HepG2 (cell line): ENCODE data around the gene MBLAC1. TPM values are rescaled to one million over a fixed set of nuclear protein-coding genes. Genes with fewer than 3 reads are reported as not detected.

Experiments
- CBX1 ChIP-seq: IDR thresholded peaks from one replicate; pipeline ENCODE4 v1.6.1; 2016; ENCODE audit warnings: antibody characterized with exemption, low read depth
- CBX2 ChIP-seq, 2 experiments: fragments of 200-600 bp in 1 of 2; sonication (generic); formaldehyde crosslinking in 1 of 2; IDR thresholded peaks; 2 replicates each; pipeline versions ENCODE4 v1.7.0 to v1.8.1; 2018 to 2022; ENCODE audit warnings: low read depth in 2 of 2, low read length in 1 of 2, mild to moderate bottlenecking in 1 of 2, missing genetic modification reagents in 1 of 2
- DMTF1 ChIP-seq: sonication (generic); formaldehyde crosslinking; IDR thresholded peaks from 2 replicates; pipeline ENCODE4 v1.4.0; 2020; ENCODE audit warnings: mild to moderate bottlenecking, missing genetic modification reagents
- DNMT1 ChIP-seq: sonication (generic); formaldehyde crosslinking; IDR thresholded peaks from 2 replicates; pipeline ENCODE4 v1.5.1; 2020; ENCODE audit warnings: mild to moderate bottlenecking, missing genetic modification reagents
- DNMT3B ChIP-seq: conservative IDR thresholded peaks from 2 replicates; pipeline ENCODE4 v1.6.1; 2016; ENCODE audit warnings: missing biosample characterization, control low read depth
- HMG20B ChIP-seq: conservative IDR thresholded peaks from 2 replicates; pipeline ENCODE4 v1.6.1; 2016; ENCODE audit warnings: missing genetic modification reagents, missing compliant biosample characterization
- MBD4 ChIP-seq: IDR thresholded peaks from 2 replicates; pipeline ENCODE4 v1.6.1; 2012; ENCODE audit warnings: low read length, inconsistent platforms, borderline replicate concordance
- NBN ChIP-seq: fragments of 450-650 bp; conservative IDR thresholded peaks from 2 replicates; pipeline ENCODE4 v1.6.1; 2017
- RBAK ChIP-seq: sonication (generic); formaldehyde crosslinking; IDR thresholded peaks from 2 replicates; pipeline ENCODE4 v1.5.1; 2020; ENCODE audit warnings: mild to moderate bottlenecking, missing genetic modification reagents
- RCOR2 ChIP-seq: IDR thresholded peaks from 2 replicates; pipeline ENCODE4 v1.6.1; 2016; ENCODE audit warnings: missing biosample characterization, missing genetic modification reagents
- REL ChIP-seq: sonication (generic); formaldehyde crosslinking; conservative IDR thresholded peaks from 2 replicates; pipeline ENCODE4 v1.8.0; 2022; ENCODE audit warnings: mild to moderate bottlenecking, missing genetic modification reagents, moderate library complexity
- STAT5B ChIP-seq: sonication (generic); formaldehyde crosslinking; IDR thresholded peaks from 2 replicates; pipeline ENCODE4 v1.4.0; 2020; ENCODE audit warnings: missing genetic modification reagents
- TOE1 ChIP-seq: sonication (generic); formaldehyde crosslinking; IDR thresholded peaks from 2 replicates; pipeline ENCODE4 v1.4.0; 2020; ENCODE audit warnings: mild to moderate bottlenecking, missing genetic modification reagents
- ZFAT ChIP-seq: sonication (generic); formaldehyde crosslinking; conservative IDR thresholded peaks from 2 replicates; pipeline ENCODE4 v1.8.1; 2023; ENCODE audit warnings: missing genetic modification reagents, inconsistent platforms
- ZFP36L2 ChIP-seq: sonication (generic); formaldehyde crosslinking; IDR thresholded peaks from 2 replicates; pipeline ENCODE4 v1.4.0; 2020; ENCODE audit warnings: missing genetic modification reagents
- ZNF251 ChIP-seq: sonication (generic); formaldehyde crosslinking; IDR thresholded peaks from 2 replicates; pipeline ENCODE4 v1.9.0; 2021; ENCODE audit warnings: mild to moderate bottlenecking, missing genetic modification reagents
- ZNF414 ChIP-seq: sonication (generic); formaldehyde crosslinking; IDR thresholded peaks from 2 replicates; pipeline ENCODE4 v1.5.0; 2020; ENCODE audit warnings: missing genetic modification reagents
- ZNF546 ChIP-seq: sonication (generic); formaldehyde crosslinking; conservative IDR thresholded peaks from 2 replicates; pipeline ENCODE4 v1.8.1; 2023; ENCODE audit warnings: mild to moderate bottlenecking, missing genetic modification reagents
- ZNF558 ChIP-seq: sonication (generic); formaldehyde crosslinking; IDR thresholded peaks from 2 replicates; pipeline ENCODE4 v1.9.0; 2022; ENCODE audit warnings: mild to moderate bottlenecking, missing genetic modification reagents, borderline replicate concordance
- ZNF570 ChIP-seq: sonication (generic); formaldehyde crosslinking; IDR thresholded peaks from 2 replicates; pipeline ENCODE4 v1.4.0; 2020; ENCODE audit warnings: mild to moderate bottlenecking, missing genetic modification reagents, borderline replicate concordance
- ZNF672 ChIP-seq: sonication (generic); formaldehyde crosslinking; IDR thresholded peaks from 2 replicates; pipeline ENCODE4 v1.8.1; 2022; ENCODE audit warnings: missing genetic modification reagents
- ZNF792 ChIP-seq: IDR thresholded peaks from 2 replicates; pipeline ENCODE4 v1.6.1; 2016
- ZNF83 ChIP-seq: sonication (generic); formaldehyde crosslinking; IDR thresholded peaks from 2 replicates; pipeline ENCODE4 v1.4.0; 2020; ENCODE audit warnings: missing genetic modification reagents, mild to moderate bottlenecking, borderline replicate concordance
- ZSCAN21 ChIP-seq: sonication (generic); formaldehyde crosslinking; IDR thresholded peaks from 2 replicates; pipeline ENCODE4 v1.8.0; 2022; ENCODE audit warnings: mild to moderate bottlenecking, missing genetic modification reagents, moderate library complexity, borderline replicate concordance
- polyA plus RNA-seq, 8 experiments: library from polyadenylated mRNA; depleted of rRNA in 3 of 8; stranded (reverse) in 7 of 8; unstranded in 1 of 8; fragments of >200 nt; fragmentation: Illumina TruSeq in 4 of 8; extraction: Trizol in 4 of 8; gene quantifications; 2 replicates each; pipeline versions ENCODE4 v1.2.1 to v1.2.3, GENCODE V29; 2011 to 2016; ENCODE audit warnings: low read depth in 4 of 8, missing spikeins in 1 of 8, mixed read lengths in 1 of 8; ENCODE audit not compliant: insufficient read depth in 1 of 8
- total RNA-seq, 5 experiments: library from RNA; depleted of rRNA; stranded (reverse); fragments of >200 nt; fragmentation: Illumina TruSeq; extraction: Trizol; gene quantifications; 2 replicates each; pipeline ENCODE4 v1.2.3, GENCODE V29; 2016; ENCODE audit warnings: low read depth in 1 of 5
- TF ChIP-seq, protein P1 (sequence below): sonication (generic); formaldehyde crosslinking; IDR thresholded peaks from 2 replicates; pipeline ENCODE4 v1.8.1; 2022; ENCODE audit warnings: low read depth, mild to moderate bottlenecking, missing genetic modification reagents
- TF ChIP-seq, protein P2 (sequence below): sonication (generic); formaldehyde crosslinking; IDR thresholded peaks from 2 replicates; pipeline ENCODE4 v1.5.1; 2020; ENCODE audit warnings: missing genetic modification reagents, mild to moderate bottlenecking, borderline replicate concordance

Gene MBLAC1
- total and polyA plus RNA-seq, 2 of the 13 experiments (the other 11 are each of a cell fraction or from before 2014, with no cell fraction given), result 0.79 to 2.1 TPM

- TF ChIP-seq, protein P1, sequence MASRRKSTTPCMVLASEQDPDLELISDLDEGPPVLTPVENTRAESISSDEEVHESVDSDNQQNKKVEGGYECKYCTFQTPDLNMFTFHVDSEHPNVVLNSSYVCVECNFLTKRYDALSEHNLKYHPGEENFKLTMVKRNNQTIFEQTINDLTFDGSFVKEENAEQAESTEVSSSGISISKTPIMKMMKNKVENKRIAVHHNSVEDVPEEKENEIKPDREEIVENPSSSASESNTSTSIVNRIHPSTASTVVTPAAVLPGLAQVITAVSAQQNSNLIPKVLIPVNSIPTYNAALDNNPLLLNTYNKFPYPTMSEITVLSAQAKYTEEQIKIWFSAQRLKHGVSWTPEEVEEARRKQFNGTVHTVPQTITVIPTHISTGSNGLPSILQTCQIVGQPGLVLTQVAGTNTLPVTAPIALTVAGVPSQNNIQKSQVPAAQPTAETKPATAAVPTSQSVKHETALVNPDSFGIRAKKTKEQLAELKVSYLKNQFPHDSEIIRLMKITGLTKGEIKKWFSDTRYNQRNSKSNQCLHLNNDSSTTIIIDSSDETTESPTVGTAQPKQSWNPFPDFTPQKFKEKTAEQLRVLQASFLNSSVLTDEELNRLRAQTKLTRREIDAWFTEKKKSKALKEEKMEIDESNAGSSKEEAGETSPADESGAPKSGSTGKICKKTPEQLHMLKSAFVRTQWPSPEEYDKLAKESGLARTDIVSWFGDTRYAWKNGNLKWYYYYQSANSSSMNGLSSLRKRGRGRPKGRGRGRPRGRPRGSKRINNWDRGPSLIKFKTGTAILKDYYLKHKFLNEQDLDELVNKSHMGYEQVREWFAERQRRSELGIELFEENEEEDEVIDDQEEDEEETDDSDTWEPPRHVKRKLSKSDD, result no peak
- TF ChIP-seq RCOR2 (CRISPR knock-in tag), result peak; percentile 56; the same call in 1 of the 2 replicates
- TF ChIP-seq STAT5B (CRISPR knock-in tag), result no peak
- TF ChIP-seq CBX2 (IDR thresholded peaks at IDR 0.05; ENCODE audit: low read depth, low read length), result no peak
- TF ChIP-seq CBX2 (CRISPR knock-in tag; IDR thresholded peaks at IDR 0.05; ENCODE audit: low read depth), result no peak
- no peak for TF ChIP-seq ZNF570 (CRISPR knock-in tag)
- TF ChIP-seq NBN, result no peak
- TF ChIP-seq CBX1, result no peak
- TF ChIP-seq ZNF792 (CRISPR knock-in tag), result peak; percentile 33
- no peak for TF ChIP-seq DNMT3B (CRISPR knock-in tag)
- TF ChIP-seq ZNF672 (CRISPR knock-in tag), result no peak
- TF ChIP-seq ZFAT (CRISPR knock-in tag), result no peak
- no peak for TF ChIP-seq ZNF414
- TF ChIP-seq ZNF546 (CRISPR knock-in tag), result no peak
- TF ChIP-seq ZSCAN21, result 0 out of 2 replicates have a peak, but pooled peaks have one; percentile 55
- TF ChIP-seq ZNF83 (CRISPR knock-in tag), result no peak
- TF ChIP-seq ZNF251 (CRISPR knock-in tag), result no peak
- TF ChIP-seq MBD4, result no peak
- no peak for TF ChIP-seq RBAK
- TF ChIP-seq TOE1 (CRISPR knock-in tag), result no peak
- no peak for TF ChIP-seq HMG20B
- TF ChIP-seq DMTF1 (CRISPR knock-in tag), result no peak
- no peak for TF ChIP-seq DNMT1 (CRISPR knock-in tag)
- TF ChIP-seq ZFP36L2 (CRISPR knock-in tag), result no peak
- no peak for TF ChIP-seq REL (CRISPR knock-in tag)
- no peak for TF ChIP-seq ZNF558
- TF ChIP-seq, protein P2, sequence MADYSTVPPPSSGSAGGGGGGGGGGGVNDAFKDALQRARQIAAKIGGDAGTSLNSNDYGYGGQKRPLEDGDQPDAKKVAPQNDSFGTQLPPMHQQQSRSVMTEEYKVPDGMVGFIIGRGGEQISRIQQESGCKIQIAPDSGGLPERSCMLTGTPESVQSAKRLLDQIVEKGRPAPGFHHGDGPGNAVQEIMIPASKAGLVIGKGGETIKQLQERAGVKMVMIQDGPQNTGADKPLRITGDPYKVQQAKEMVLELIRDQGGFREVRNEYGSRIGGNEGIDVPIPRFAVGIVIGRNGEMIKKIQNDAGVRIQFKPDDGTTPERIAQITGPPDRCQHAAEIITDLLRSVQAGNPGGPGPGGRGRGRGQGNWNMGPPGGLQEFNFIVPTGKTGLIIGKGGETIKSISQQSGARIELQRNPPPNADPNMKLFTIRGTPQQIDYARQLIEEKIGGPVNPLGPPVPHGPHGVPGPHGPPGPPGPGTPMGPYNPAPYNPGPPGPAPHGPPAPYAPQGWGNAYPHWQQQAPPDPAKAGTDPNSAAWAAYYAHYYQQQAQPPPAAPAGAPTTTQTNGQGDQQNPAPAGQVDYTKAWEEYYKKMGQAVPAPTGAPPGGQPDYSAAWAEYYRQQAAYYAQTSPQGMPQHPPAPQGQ, result no peak
Observed at GRCh38 chr7:100122067-100122466, 4.7 kb upstream of the MBLAC1 start (continued).
